ENCODE measurements around the gene C16orf92.

The C16orf92 gene

GRCh38 chr16:29987371-29988085 lies 35.5 kb upstream of the C16orf92 start:
- Mint-ChIP-seq H3K27me3 (ENCODE audit: low read depth) (no peaks in the 10 kb centered on the region), H3K4me3 (no peak overlapping the region), H3K36me3 (ENCODE audit: low read depth) (peaks cover 60% of the 10 kb centered on the region), H3K27ac (no peak overlapping the region), H3K4me1 (no peaks in the 10 kb centered on the region), H3K9me3 (no peaks in the 10 kb centered on the region)
- TF ChIP-seq CTCF (IDR thresholded peaks at IDR 0.05; ENCODE audit: unreplicated experiment in 3 of 3): no peak

- H3K4me1 Mint-ChIP-seq: no peaks in the 10 kb centered on the region
- H3K36me3 Mint-ChIP-seq (ENCODE audit: low read depth): peaks cover 57% of the 10 kb centered on the region
- H3K9me3 Mint-ChIP-seq: no peaks in the 10 kb centered on the region
- H3K27me3 Mint-ChIP-seq (ENCODE audit: low read depth): no peaks in the 10 kb centered on the region
- H3K4me3 Mint-ChIP-seq: no peak overlapping the region
- H3K27ac Mint-ChIP-seq: no peak overlapping the region
- no peak for TF ChIP-seq CTCF (IDR thresholded peaks at IDR 0.05; ENCODE audit: unreplicated experiment in 3 of 3)
Measured at GRCh38 chr16:29988346-29989075, 34.5 kb upstream of the C16orf92 start.

- no peak overlapping the region for H3K27ac Mint-ChIP-seq
- no peaks in the 10 kb centered on the region for H3K9me3 Mint-ChIP-seq
- peaks cover 54% of the 10 kb centered on the region for H3K36me3 Mint-ChIP-seq (ENCODE audit: low read depth)
- TF ChIP-seq CTCF (IDR thresholded peaks at IDR 0.05; ENCODE audit: unreplicated experiment in 3 of 3): no peak
- no peaks in the 10 kb centered on the region for H3K27me3 Mint-ChIP-seq (ENCODE audit: low read depth)
- H3K4me1 Mint-ChIP-seq: peaks cover 2% of the 10 kb centered on the region
- no peak overlapping the region for H3K4me3 Mint-ChIP-seq
Measured at GRCh38 chr16:29989111-29989858, 33.7 kb upstream of the C16orf92 start.

- peaks cover 49% of the 10 kb centered on the region for H3K36me3 Mint-ChIP-seq (ENCODE audit: low read depth)
- H3K4me3 Mint-ChIP-seq: no peak overlapping the region
- H3K4me1 Mint-ChIP-seq: peaks cover 8% of the 10 kb centered on the region
- peak overlapping the region in 1 of 3 experiments; percentile 20 for H3K27ac Mint-ChIP-seq
- no peaks in the 10 kb centered on the region for H3K9me3 Mint-ChIP-seq
- H3K27me3 Mint-ChIP-seq (ENCODE audit: low read depth): no peaks in the 10 kb centered on the region
- no peak for TF ChIP-seq CTCF (IDR thresholded peaks at IDR 0.05; ENCODE audit: unreplicated experiment in 3 of 3)
Measured at GRCh38 chr16:29990034-29990433, 33.0 kb upstream of the C16orf92 start.

- Mint-ChIP-seq H3K9me3 (no peaks in the 10 kb centered on the region), H3K36me3 (ENCODE audit: low read depth) (peaks cover 42% of the 10 kb centered on the region), H3K27me3 (ENCODE audit: low read depth) (no peaks in the 10 kb centered on the region)
Measured at GRCh38 chr16:29990883-29991570, 32.0 kb upstream of the C16orf92 start.

More at GRCh38 chr16:29990883-29991570, 32.0 kb upstream of the C16orf92 start:
- no peak overlapping the region for H3K4me3 Mint-ChIP-seq
- H3K4me1 Mint-ChIP-seq: peaks cover 15% of the 10 kb centered on the region
- TF ChIP-seq CTCF (IDR thresholded peaks at IDR 0.05; ENCODE audit: unreplicated experiment in 3 of 3): no peak
- H3K27ac Mint-ChIP-seq: no peak overlapping the region
